Measurements from ENCODE around the gene B3GNT3.

- TF ChIP-seq CTCF (IDR thresholded peaks at IDR 0.05): no peak
- TF ChIP-seq POLR2A (IDR thresholded peaks at IDR 0.05): no peak
These were observed 35.1 kb downstream of the B3GNT3 start for GRCh38 chr19:17829855-17830566.
